ENCODE data around the gene BRAF.

GRCh38 chr7:140673063-140673773, 251.5 kb downstream of the BRAF start:
- TF ChIP-seq CTCF (IDR thresholded peaks at IDR 0.05) (peak in 1 of 4 experiments; percentile 4), POLR2A (IDR thresholded peaks at IDR 0.05) (no peak), POLR2AphosphoS5 (IDR thresholded peaks at IDR 0.05) (no peak), EP300 (IDR thresholded peaks at IDR 0.05) (no peak)
